Psoas muscle (tissue), 8 donors: ENCODE results near the gene SPON1. TPM values are rescaled to one million over a fixed set of nuclear protein-coding genes. Genes with fewer than 3 reads are reported as not detected.
A peak's percentile ranks its signal among the peaks of the same experiment; 100 is the strongest.

ENCODE experiments used
- ATAC-seq, 4 donors: fragments of 200-7000 bp; cut with Tn5 transposase; one replicate each; pipeline ENCODE4 v1.9.1; 2020; ENCODE audit warnings: moderate library complexity in 3 of 4, mild to moderate bottlenecking in 2 of 4
- DNase-seq, 2 donors: peaks; one replicate each; pipeline ENCODE4 v3.0.0-alpha.2; 2020
- H3K27ac ChIP-seq: fragments of 200-600 bp; one replicate; pipeline ENCODE4 v1.8.0; 2022
- H3K27me3 ChIP-seq, 3 donors: fragments of 200-600 bp in 1 of 3; one replicate each; pipeline versions ENCODE4 v1.6.1 to v1.8.0; 2013 to 2022; ENCODE audit warnings: low read length in 2 of 3, mild to moderate bottlenecking in 2 of 3, moderate library complexity in 1 of 3; ENCODE audit not compliant: insufficient read depth in 3 of 3
- H3K36me3 ChIP-seq, 2 donors: fragments of 200-600 bp in 1 of 2; one replicate each; pipeline versions ENCODE4 v1.6.1 to v1.8.0; 2013 to 2022; ENCODE audit warnings: low read depth in 1 of 2, mild to moderate bottlenecking in 1 of 2, moderate library complexity in 1 of 2; ENCODE audit not compliant: insufficient read depth in 1 of 2
- H3K4me1 ChIP-seq: fragments of 200-600 bp; one replicate; pipeline ENCODE4 v1.8.0; 2022
- H3K4me3 ChIP-seq: fragments of 200-600 bp; one replicate; pipeline ENCODE4 v1.8.0; 2022; ENCODE audit warnings: mild to moderate bottlenecking
- H3K9me3 ChIP-seq: fragments of 200-600 bp; one replicate; pipeline ENCODE4 v1.8.0; 2022
- CTCF ChIP-seq: fragments of 200-600 bp; IDR thresholded peaks from one replicate; pipeline ENCODE4 v1.8.0; 2022; ENCODE audit warnings: antibody characterized with exemption
- WGBS, 3 donors: extraction: QIAGEN DNeasy Blood & Tissue Kit; methylation state at CpG; one replicate each; pipeline versions ENCODE4 v1.1.6 to v1.1.7; 2013; 5-methylcytosine and 5-hydroxymethylcytosine counted together
- intact Hi-C, 2 donors: fragments of 100-400 bp; cut with DNase I; formaldehyde crosslinking; loops; one replicate each; pipeline versions ENCODE4 v1.11.0 to v1.14.2; 2022
- polyA plus RNA-seq, 3 donors: library from polyadenylated mRNA; stranded (reverse); fragments of 200-250 nt; gene quantifications; one replicate each; pipeline ENCODE4 v1.2.3, GENCODE V29; 2013
- total RNA-seq, 4 donors: library from RNA; stranded (reverse); fragmentation: NEBNext Ultra II Directional in 2 of 4; extraction: Animal tissue kit (Norgen Biotek cat#: 25700) in 2 of 4; gene quantifications; one replicate each; pipeline versions ENCODE4 v1.2.1 to v1.2.4, GENCODE V29; 2021 to 2023
- donor health status: healthy with polysubstance abuse.
- donor health status: DM: no; HTN: no; CAD: no; lungs with moderate emphysema.
- donor health status: Bipolar disorder and iron deficiency.
- donor health status: healthy.
- donor health status: DM: yes; HTN: yes; CAD: no.
- donor health status: DM: no; HTN: no; CAD: no.
- donor health status: DM: no; HTN: no; CAD: no.
- donor health status: DM: yes; HTN: yes; CAD: no.

SPON1 gene
- total and polyA plus RNA-seq, 7 donors, result 0.24 to 1.6 (median 1.2) TPM

- WGBS, 3 donors, result 95 to 98% (median 96%) methylated on average over 2 of the region's 2 CpGs
These were observed 82.9 kb downstream of the SPON1 start for GRCh38 chr11:14045417-14045816.

GRCh38 chr11:14052198-14052597 is 89.7 kb downstream of the SPON1 start:
- Histone ChIP-seq H3K4me3 (no peak overlapping the region), H3K9me3 (no peaks in the 10 kb centered on the region), H3K27me3 (no peaks in the 10 kb centered on the region), H3K4me1 (no peaks in the 10 kb centered on the region), H3K36me3 (no peaks in the 10 kb centered on the region), H3K27ac (no peak overlapping the region)
- no peak for ATAC-seq
- DNase-seq, result no peak
- no peak for TF ChIP-seq CTCF
- 89 to 93% (median 93%) methylated on average over 3 of the region's 3 CpGs for WGBS, 3 donors
- intact Hi-C loops, result no loop called here

More at GRCh38 chr11:14045417-14045816, 82.9 kb downstream of the SPON1 start:
- ATAC-seq (no peak), DNase-seq (no peak)
- TF ChIP-seq CTCF, result no peak
- Histone ChIP-seq H3K4me1 (no peaks in the 10 kb centered on the region), H3K27ac (no peak overlapping the region), H3K27me3 (no peaks in the 10 kb centered on the region), H3K4me3 (no peak overlapping the region), H3K9me3 (no peaks in the 10 kb centered on the region), H3K36me3 (no peaks in the 10 kb centered on the region)
- intact Hi-C loops, result no loop called here

GRCh38 chr11:14054116-14055107 is 91.9 kb downstream of the SPON1 start:
- Histone ChIP-seq H3K27ac (no peak overlapping the region), H3K9me3 (no peaks in the 10 kb centered on the region), H3K36me3 (no peaks in the 10 kb centered on the region), H3K4me1 (no peaks in the 10 kb centered on the region), H3K27me3 (no peaks in the 10 kb centered on the region), H3K4me3 (no peak overlapping the region)
- ATAC-seq (peak in 2 of 4 donors; percentile 27 to 77), DNase-seq (peak; percentile 36 to 50)
- 25 to 46% (median 31%) methylated on average over 12 of the region's 12 CpGs for WGBS, 3 donors
- intact Hi-C loops, result no loop called here
- no peak for TF ChIP-seq CTCF

- H3K4me3 ChIP-seq, result no peak overlapping the region
- no peaks in the 10 kb centered on the region for H3K36me3 ChIP-seq
- 83 to 97% (median 97%) methylated on average over 1 of the region's 1 CpG for WGBS, 3 donors
- H3K4me1 ChIP-seq, result no peaks in the 10 kb centered on the region
- H3K9me3 ChIP-seq, result no peaks in the 10 kb centered on the region
- no peaks in the 10 kb centered on the region for H3K27me3 ChIP-seq
- ATAC-seq (no peak), DNase-seq (no peak)
- H3K27ac ChIP-seq, result no peak overlapping the region
- intact Hi-C loops, result no loop called here
- no peak for TF ChIP-seq CTCF
These were observed 93.4 kb downstream of the SPON1 start for GRCh38 chr11:14055936-14056335.
